GM12873 (cell line): Measurements from ENCODE around the gene ITK.

ENCODE experiments used
- CTCF ChIP-seq: IDR thresholded peaks from 2 replicates; pipeline ENCODE4 v1.5.1; 2012; ENCODE audit warnings: low read depth, mild to moderate bottlenecking, moderate library complexity, low read length, control low read depth; ENCODE audit not compliant: insufficient read depth; ENCODE audit errors: missing control alignments

ITK gene

GRCh38 chr5:157180374-157181264 is at the start of gene ITK:
Gene ITK, plus strand, starts transcription at chr5:157180840. Its CDS starts 138 bp downstream, at chr5:157180978.
- no peak for TF ChIP-seq CTCF

GRCh38 chr5:157130925-157131324 is 49.7 kb upstream of the ITK start:
- TF ChIP-seq CTCF = no peak

GRCh38 chr5:157132281-157132612 is 48.4 kb upstream of the ITK start:
- no peak for TF ChIP-seq CTCF

- TF ChIP-seq CTCF = no peak
Observed at GRCh38 chr5:157137691-157138090, 42.9 kb upstream of the ITK start.

GRCh38 chr5:157142317-157143126 is 38.1 kb upstream of the ITK start, which contains the start of gene MED7:
Gene MED7, minus strand, starts transcription at chr5:157142865. Its CDS starts 3,434 bp downstream, at chr5:157139431.
- TF ChIP-seq CTCF = no peak

GRCh38 chr5:157143127-157143971 is 37.3 kb upstream of the ITK start:
- peak; percentile 2 for TF ChIP-seq CTCF
